K562 (cell line): ENCODE data around the gene GIGYF1. TPM values are rescaled to one million over a fixed set of nuclear protein-coding genes. Genes with fewer than 3 reads are reported as not detected.

Source experiments
- ARHGAP35 ChIP-seq: fragments of 450-650 bp; IDR thresholded peaks from 2 replicates; pipeline ENCODE4 v1.6.1; 2018; ENCODE audit not compliant: partially characterized antibody
- CTBP1 ChIP-seq: fragments of 450-650 bp; IDR thresholded peaks from 2 replicates; pipeline ENCODE4 v1.6.1; 2016; ENCODE audit warnings: borderline replicate concordance
- CTCF ChIP-seq, 3 experiments: IDR thresholded peaks in 2 of 3; conservative IDR thresholded peaks in 1 of 3; 2 replicates each; pipeline ENCODE4 v1.5.1; 2011 to 2012; ENCODE audit warnings: low read length in 3 of 3, mild to moderate bottlenecking in 3 of 3, control low read depth in 2 of 3, improper control_type of control experiment in 1 of 3, inconsistent platforms in 1 of 3, low read depth in 1 of 3, mixed read lengths in 1 of 3, moderate library complexity in 1 of 3; ENCODE audit not compliant: insufficient read depth in 2 of 3
- FOXK1 ChIP-seq: sonication (generic); formaldehyde crosslinking; IDR thresholded peaks from 2 replicates; pipeline ENCODE4 v1.8.0; 2022; ENCODE audit warnings: missing genetic modification reagents, mild to moderate bottlenecking, borderline replicate concordance
- ILK ChIP-seq: fragments of 450-650 bp; IDR thresholded peaks from 2 replicates; pipeline ENCODE4 v1.6.1; 2016; ENCODE audit warnings: missing genetic modification characterization, low read depth, mild to moderate bottlenecking, missing compliant biosample characterization, moderate library complexity, borderline replicate concordance
- L3MBTL2 ChIP-seq: fragments of 450-650 bp; IDR thresholded peaks from 2 replicates; pipeline ENCODE4 v1.6.1; 2016; ENCODE audit warnings: mild to moderate bottlenecking, moderate library complexity
- MYBL2 ChIP-seq, 2 experiments: fragments of 450-650 bp in 1 of 2; sonication (generic) in 1 of 2; formaldehyde crosslinking in 1 of 2; IDR thresholded peaks; 2 replicates each; pipeline versions ENCODE4 v1.6.1 to v1.8.1; 2017 to 2022; ENCODE audit warnings: borderline replicate concordance in 1 of 2, inconsistent platforms in 1 of 2, low read depth in 1 of 2, mild to moderate bottlenecking in 1 of 2, missing genetic modification reagents in 1 of 2, moderate library complexity in 1 of 2
- PCBP1 ChIP-seq: fragments of 200-400 bp; formaldehyde crosslinking; IDR thresholded peaks from 2 replicates; pipeline ENCODE4 v1.6.1; 2018; ENCODE audit warnings: mild to moderate bottlenecking, low read depth, low read length; ENCODE audit not compliant: poor library complexity, severe bottlenecking
- PYGO2 ChIP-seq: fragments of 450-650 bp; IDR thresholded peaks from 2 replicates; pipeline ENCODE4 v1.6.1; 2016; ENCODE audit warnings: mild to moderate bottlenecking, missing genetic modification characterization, moderate library complexity, missing compliant biosample characterization
- RB1 ChIP-seq: fragments of 450-650 bp; IDR thresholded peaks from 2 replicates; pipeline ENCODE4 v1.6.1; 2017; ENCODE audit warnings: low read depth, mild to moderate bottlenecking
- RERE ChIP-seq: sonication (generic); formaldehyde crosslinking; IDR thresholded peaks from 2 replicates; pipeline ENCODE4 v1.8.0; 2023; ENCODE audit warnings: missing genetic modification reagents, mild to moderate bottlenecking, borderline replicate concordance
- SAP30 ChIP-seq: fragments of 200-600 bp; sonication (generic); IDR thresholded peaks from 2 replicates; pipeline ENCODE4 v1.6.1; 2012; ENCODE audit warnings: borderline replicate concordance, low read depth, mild to moderate bottlenecking, moderate library complexity, low read length, control low read depth, inconsistent platforms; ENCODE audit not compliant: insufficient read depth, poor library complexity, severe bottlenecking
- SPI1 ChIP-seq: IDR thresholded peaks from 2 replicates; pipeline ENCODE4 v1.6.1; 2011; ENCODE audit warnings: low read depth, low read length, control low read depth, borderline replicate concordance
- STAT5A ChIP-seq: IDR thresholded peaks from 2 replicates; pipeline ENCODE4 v1.6.1; 2012; ENCODE audit warnings: low read length, inconsistent platforms, borderline replicate concordance
- THAP7 ChIP-seq: fragments of 250-450 bp; sonication (Bioruptor Pico); IDR thresholded peaks from 2 replicates; pipeline ENCODE4 v1.5.0; 2021
- ZFX ChIP-seq: sonication (generic); formaldehyde crosslinking; IDR thresholded peaks from 2 replicates; pipeline ENCODE4 v1.8.0; 2022; ENCODE audit warnings: mild to moderate bottlenecking, missing genetic modification reagents, moderate library complexity
- polyA plus RNA-seq, 8 experiments: library from polyadenylated mRNA; depleted of rRNA in 4 of 8; stranded (reverse) in 5 of 8; unstranded in 3 of 8; fragments of >200 nt; fragmentation: Nextera tagmentation in 2 of 8; fragmentation: Illumina TruSeq in 1 of 8; extraction: Ambion mirVana in 2 of 8; extraction: Trizol in 1 of 8; gene quantifications; 2 replicates each; pipeline versions ENCODE4 v1.2.1 to v1.2.3, GENCODE V29; 2011 to 2014; ENCODE audit warnings: inconsistent platforms in 1 of 8, missing spikeins in 1 of 8
- total RNA-seq, 7 experiments: library from RNA; depleted of rRNA in 6 of 7; stranded (reverse); fragments of >200 nt in 6 of 7; fragmentation: Illumina TruSeq in 2 of 7; extraction: Trizol in 2 of 7; gene quantifications; 2 replicates each; pipeline versions ENCODE4 v1.2.1 to v1.2.3, GENCODE V29; 2011 to 2021; ENCODE audit warnings: low replicate concordance in 1 of 7

GIGYF1 gene
- total and polyA plus RNA-seq, 9 of the 15 experiments (the other 6 are each of a cell fraction or from before 2014, with no cell fraction given): 0.56 to 76.2 (median 16.8) TPM

- no peak for TF ChIP-seq THAP7 (CRISPR knock-in tag)
- TF ChIP-seq FOXK1 (CRISPR knock-in tag): no peak
- TF ChIP-seq CTBP1: no peak; the same call in 1 of the 2 replicates
- TF ChIP-seq STAT5A: no peak
- TF ChIP-seq ILK (tag): no peak
- no peak for TF ChIP-seq ARHGAP35
- 0 out of 2 replicates have a peak, but pooled peaks have one; percentile 10 for TF ChIP-seq L3MBTL2
- TF ChIP-seq CTCF (IDR thresholded peaks at IDR 0.05 in 2 of 3, conservative IDR thresholded peaks at IDR 0.05 in 1 of 3; ENCODE audit: insufficient read depth in 2 of 3, low read depth in 1 of 3, low read length in 3 of 3): no peak
- TF ChIP-seq PYGO2: no peak
- TF ChIP-seq ZFX (CRISPR knock-in tag): peak; percentile 42; the same call in 1 of the 2 replicates
- no peak for TF ChIP-seq RB1
- TF ChIP-seq RERE (CRISPR knock-in tag): 0 out of 2 replicates have a peak, but pooled peaks have one; percentile 56
- TF ChIP-seq SPI1: no peak
- no peak for TF ChIP-seq PCBP1
- no peak for TF ChIP-seq MYBL2 (IDR thresholded peaks at IDR 0.05; ENCODE audit: low read depth)
- TF ChIP-seq MYBL2 (CRISPR knock-in tag; IDR thresholded peaks at IDR 0.05; ENCODE audit: borderline replicate concordance): no peak
- peak; percentile 40 for TF ChIP-seq SAP30
These were observed 545 bp downstream of the GIGYF1 start (continued) for GRCh38 chr7:100693312-100694097.
